ENCODE results near the gene TAF1L.

TAF1L gene

DNA sequence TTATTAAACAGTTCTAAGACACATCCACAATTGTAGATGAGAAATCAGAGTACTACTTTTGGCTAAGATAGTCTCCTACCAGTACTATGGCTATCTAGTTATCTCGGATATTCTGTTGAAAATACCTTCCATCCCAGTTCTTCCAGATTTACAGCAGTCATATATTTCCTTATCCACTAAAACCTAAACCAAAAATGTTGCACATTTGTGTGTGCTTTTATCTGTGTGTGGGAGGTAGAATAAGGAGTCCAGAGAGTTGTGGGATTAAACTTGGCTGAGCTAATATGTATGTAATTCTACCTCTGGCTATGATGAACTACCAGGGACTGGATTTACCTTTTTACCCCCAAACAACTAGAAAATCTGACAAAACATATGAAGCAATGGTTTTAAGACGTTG, 45.0 kb downstream of the TAF1L start:
- DNase-seq = no peak

DNA sequence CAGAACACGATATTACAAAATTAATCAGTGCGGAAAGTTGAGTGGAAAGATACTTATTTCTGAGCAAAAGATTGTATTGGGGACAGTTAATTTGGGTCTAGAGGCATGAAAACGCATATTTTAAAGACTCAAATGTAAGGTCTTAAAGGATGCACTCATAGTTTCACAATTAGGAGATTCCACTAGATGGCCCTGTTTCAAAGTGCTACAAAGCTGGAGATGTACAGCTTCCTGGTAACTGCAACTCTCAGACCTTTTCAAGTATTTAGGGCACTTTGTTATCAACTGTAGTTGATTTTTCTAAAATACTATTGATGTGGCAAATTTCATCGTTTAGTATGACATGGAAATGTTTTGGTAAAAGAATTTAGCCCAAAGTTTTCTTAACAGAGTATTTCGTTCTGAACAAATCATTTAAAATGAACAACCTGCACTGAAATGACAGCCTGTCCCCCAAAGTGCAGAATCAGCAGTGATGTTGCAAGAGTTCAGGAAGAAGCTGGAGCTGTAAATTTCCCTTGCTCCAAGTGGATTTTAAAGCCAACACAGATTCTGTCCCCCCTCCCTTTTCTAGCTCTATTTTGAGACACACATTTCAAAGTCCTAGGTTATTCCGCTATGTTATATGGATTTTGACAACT, 46.3 kb downstream of the TAF1L start:
- no peak for DNase-seq

DNA sequence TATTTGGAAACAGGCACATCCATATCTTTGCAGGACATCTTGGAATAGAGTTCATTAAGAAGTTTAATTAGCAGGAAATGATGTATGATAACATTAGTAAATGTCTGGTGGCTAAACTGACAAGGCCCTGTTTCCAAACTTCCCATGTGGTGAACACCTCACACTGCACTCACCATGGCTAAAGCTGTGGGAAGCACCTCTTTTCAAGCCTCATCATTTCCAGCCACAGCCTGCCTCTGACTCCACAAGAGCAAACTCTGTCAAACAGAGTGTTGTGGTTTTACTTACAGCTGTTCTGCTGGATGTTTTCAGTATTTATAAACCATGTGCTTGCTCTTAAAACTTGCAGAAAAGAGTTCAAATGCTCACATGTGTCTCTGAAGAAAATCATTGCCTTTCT, 47.6 kb downstream of the TAF1L start:
- no peak for DNase-seq

DNA sequence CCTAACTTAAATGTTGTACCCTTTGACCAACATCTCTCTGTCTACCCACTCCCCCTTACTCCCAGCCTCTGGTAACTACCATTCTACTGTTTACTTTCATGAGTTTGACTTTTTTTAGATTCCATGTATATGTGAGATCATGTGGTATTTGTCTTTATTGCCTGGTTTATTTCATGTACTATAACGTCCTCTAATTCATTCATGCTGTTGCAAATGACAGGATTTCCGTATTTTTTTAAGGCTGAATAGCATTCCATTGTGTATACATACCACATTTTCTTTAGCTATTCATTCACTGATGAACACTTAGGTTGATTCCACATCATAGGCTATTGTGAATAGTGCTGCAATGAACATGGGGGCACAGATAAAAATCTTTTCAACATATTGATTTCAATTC, 50.7 kb downstream of the TAF1L start:
- no peak for DNase-seq

DNA sequence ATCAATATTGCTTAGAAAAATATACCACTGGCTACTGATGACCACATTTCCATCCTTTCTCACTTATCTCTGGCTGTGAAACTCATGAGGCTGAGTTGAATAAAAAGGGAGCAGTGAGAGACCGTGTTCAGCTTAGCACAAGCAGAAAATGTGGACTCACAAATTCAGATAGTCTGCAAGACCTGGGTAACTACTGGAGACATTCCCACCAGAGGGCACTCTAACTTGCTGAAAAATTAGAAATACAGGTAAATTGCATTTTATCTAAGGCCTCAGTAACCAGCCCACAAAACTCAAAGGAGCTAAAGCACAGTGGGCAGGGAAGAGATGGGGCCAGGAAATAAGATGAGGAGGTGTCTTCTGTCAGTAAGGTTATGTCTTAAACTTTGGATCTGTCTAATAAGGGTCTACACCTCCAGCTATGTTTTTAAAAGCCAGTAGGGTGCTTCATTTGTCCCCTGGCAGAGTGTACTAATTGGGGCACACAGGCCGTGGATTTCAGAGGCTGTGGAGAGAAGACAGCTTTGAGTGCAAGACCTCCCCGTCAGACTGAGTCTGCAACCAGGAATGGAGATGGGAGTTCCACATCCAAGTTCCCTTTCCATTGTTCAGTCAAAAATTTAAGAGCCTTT, 53.8 kb downstream of the TAF1L start:
- peak; percentile 68 for DNase-seq

DNA sequence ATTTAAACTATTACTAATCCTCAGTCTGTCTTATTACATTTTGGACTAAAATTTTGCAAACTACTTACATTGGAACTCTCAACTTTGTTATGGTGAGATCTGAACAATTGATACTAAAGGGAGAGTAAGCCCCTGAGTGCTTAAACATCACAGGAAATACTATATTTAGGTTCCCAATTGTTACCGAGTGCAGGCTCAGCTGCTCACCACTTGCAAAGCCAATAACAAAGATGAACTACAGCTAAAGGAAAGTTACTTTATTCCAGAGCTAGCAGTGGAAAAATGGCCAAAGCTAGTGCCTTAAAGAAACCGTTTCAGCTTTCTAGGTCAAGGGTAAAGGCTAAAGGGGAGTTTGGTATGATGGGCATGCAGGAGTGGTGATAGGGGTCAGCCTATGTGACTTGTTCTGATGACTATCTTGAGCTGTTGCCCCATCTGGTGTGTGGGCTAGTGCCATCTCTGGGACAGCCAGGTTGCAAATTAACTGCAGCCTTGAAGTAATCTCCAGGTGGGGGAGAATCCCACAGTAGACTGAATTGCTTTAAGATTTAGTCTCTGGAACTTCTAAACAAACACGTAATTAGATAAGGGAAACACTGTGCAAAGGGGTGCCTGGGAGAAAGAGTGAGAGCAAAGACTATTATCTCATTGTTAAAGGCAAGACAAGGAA, 54.7 kb downstream of the TAF1L start:
- no peak for DNase-seq

DNA sequence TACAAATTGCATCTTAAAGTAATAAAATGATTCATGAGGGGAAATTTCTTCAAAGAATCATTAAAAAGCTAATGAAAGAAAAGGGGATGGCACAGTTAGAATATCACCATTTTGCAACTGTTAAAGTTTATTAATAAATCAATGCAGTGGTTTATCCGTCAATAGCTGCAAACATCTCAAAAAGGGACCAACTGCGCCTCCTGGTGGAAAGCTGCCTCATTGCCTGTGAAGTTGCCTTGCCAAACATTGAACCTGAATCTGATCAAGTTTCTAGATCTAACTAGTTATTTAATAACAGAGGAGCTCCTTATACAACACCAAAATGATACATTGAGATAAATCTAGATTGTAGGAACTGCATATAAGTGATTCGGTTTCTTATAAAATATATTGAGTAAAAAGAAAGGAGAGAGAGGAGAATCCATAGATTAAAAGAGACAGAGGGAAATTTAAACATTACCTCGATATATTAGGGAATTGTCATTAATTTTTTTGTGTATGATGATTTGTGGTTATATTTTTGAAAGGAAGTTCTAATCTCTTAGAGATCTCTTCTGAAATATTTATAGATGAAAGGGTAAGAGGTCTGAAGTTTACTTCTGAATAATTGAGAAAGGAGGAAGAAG, 55.6 kb downstream of the TAF1L start:
- DNase-seq = peak; percentile 53
